Panc1 (cell line): ENCODE measurements around the gene PML.

Source experiments
- CTCF ChIP-seq: fragments of 450-650 bp; IDR thresholded peaks from 2 replicates; pipeline ENCODE4 v1.5.1; 2017; ENCODE audit warnings: mild to moderate bottlenecking
- POLR2AphosphoS5 ChIP-seq: IDR thresholded peaks from 2 replicates; pipeline ENCODE4 v1.6.1; 2012; ENCODE audit warnings: mild to moderate bottlenecking, low read depth, low read length, moderate library complexity
- REST ChIP-seq, 2 experiments: IDR thresholded peaks; 2 replicates each; pipeline ENCODE4 v1.6.1; 2011 to 2012; ENCODE audit warnings: low read depth in 2 of 2, control low read depth in 1 of 2, low read length in 1 of 2, mild to moderate bottlenecking in 1 of 2, moderate library complexity in 1 of 2; ENCODE audit not compliant: insufficient read depth in 1 of 2

GRCh38 chr15:73955326-73955725, 39.2 kb upstream of the PML start:
- TF ChIP-seq CTCF (no peak), POLR2AphosphoS5 (no peak), REST (IDR thresholded peaks at IDR 0.05; ENCODE audit: insufficient read depth in 1 of 2, low read depth in 2 of 2, low read length in 1 of 2) (no peak)
